Uterine smooth muscle cell (primary cell): Measurements from ENCODE around the gene ANTXRL. TPM values are rescaled to one million over a fixed set of nuclear protein-coding genes. Genes with fewer than 3 reads are reported as not detected.

Experiments
- total RNA-seq: library from RNA; depleted of rRNA; stranded (reverse); fragments of >200 nt; gene quantifications from 2 replicates; pipeline ENCODE4 v1.2.3, GENCODE V29; 2014

The ANTXRL gene
- total RNA-seq: not detected in 2 replicates

GRCh38 chr10:46286991-46287693 lies at the start of gene ANTXRL:
Gene ANTXRL, plus strand, starts transcription at chr10:46286997. Its CDS starts 266 bp downstream, at chr10:46287263.

GRCh38 chr10:46375406-46375805 lies 88.6 kb downstream of the ANTXRL start, which contains the start of gene ANXA8L1:
Gene ANXA8L1, plus strand, starts transcription at chr10:46375776. Its CDS starts 76 bp downstream, at chr10:46375852.

Other genes with a start within 250 kb of the ANTXRL start
- 0.62 TPM in 1 of 2 replicates, not detected in the other for gene MSMB, start 240.7 kb upstream of the ANTXRL start, total RNA-seq
- gene ANXA8L1, start 88.8 kb downstream of the ANTXRL start, total RNA-seq: 0.22 TPM in 1 of 2 replicates, not detected in the other
- 0.50 TPM in 1 of 2 replicates, not detected in the other for gene NPY4R, start 179.0 kb downstream of the ANTXRL start, total RNA-seq